ENCODE measurements around the gene OCA2.
"Not testable (repeated sequence)": the region's sequence is repeated elsewhere in the genome, so short reads cannot be mapped to it uniquely, and the experiment has no call there.

Gene OCA2

DNA sequence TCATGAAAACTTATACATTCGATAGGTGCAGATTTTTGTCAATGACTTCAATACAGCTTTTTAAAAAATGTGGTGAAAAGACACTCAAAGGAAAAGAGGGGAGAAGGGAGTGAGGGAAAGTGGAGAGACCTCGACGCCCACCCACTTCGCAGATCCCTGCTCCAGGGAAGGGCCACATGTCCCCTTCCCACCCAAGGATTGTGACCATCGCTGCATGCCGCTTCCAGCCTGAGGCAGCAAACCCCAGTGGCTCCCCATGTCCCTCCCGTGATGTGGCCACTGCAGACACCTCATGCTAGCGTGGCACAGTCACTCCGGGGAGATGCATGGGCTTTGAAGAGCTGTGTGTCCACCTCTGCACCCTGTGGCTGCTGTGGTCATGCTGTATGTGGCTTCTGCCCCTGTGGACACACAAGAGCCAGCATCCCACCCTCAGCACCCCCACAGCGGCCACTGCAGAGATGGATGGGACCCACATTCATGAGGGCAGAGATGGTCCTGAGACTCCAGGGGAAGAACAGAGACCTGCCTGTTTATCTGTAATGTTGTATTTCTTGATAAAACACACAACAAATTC is 230.2 kb downstream of the OCA2 start:
- no peak for ATAC-seq

DNA sequence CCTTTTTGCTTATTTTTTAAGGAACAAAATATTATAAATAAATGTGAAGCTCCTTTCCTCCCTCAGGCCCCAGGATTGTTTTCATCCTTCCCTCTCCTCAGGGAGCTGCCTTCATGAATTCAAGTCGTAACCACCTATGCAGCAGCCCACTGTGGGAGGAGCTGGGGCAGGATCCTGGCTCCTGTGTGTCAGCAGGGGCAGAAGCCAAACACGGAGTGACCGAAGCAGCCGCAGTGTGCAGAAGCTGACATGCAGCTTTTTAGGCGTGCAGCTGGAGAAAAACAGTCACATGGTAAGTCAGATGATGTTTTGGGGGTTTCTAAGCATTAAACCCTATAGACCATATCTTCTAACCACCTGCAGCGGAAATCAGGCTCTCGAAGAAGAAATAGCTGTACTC is 231.3 kb downstream of the OCA2 start:
- ATAC-seq, result no peak

DNA sequence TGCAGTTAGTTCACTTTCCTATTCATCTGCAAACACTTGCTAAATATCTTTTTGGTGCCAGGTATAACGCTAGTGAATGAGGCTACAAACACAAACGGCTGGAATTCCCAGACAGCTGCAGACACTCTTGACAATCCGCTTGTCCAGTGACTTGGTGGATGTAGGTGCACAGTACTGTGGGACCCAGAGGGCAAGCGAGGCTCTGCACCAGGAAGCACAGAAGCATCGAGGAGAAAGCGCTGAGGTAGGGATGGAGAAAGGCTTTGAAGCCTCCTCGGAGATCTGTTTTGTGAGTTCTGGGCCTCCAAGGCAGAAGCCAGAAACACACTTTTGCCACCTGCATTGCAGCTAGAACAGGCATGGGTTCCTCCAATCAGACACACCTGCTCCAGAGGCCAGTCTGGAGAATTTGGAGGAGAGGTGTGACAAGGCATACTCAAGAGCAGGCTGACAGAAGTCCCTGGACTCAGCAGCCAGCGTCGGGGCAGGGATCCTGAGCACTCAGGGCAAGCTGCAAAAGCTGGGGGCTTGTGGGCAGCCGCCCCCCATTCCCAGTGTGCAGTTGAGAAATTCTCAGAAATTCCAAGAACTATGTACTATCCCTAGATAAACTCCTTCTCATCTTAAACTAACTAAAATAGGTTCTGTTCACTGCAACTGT is 232.5 kb downstream of the OCA2 start:
- no peak for ATAC-seq

DNA sequence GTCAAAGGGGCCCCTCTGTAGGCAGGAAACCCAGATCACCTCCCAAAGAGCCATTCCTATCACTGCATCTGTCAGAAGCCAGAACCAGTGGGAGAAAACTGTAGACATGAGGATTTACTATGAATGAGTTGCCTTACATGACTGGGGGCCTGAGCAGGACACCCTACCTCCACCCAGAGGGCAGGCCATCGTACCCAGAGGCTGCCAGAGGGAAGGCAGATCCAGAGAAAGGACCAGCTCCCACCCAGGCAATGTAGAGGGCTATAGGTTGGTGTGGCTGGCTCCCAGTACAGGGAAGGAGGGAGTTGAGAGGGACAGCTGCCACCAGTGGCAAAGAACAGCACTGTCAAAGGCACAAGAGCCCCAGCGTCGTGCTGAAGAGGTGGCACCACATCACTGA is 233.2 kb downstream of the OCA2 start:
- no peak for ATAC-seq

DNA sequence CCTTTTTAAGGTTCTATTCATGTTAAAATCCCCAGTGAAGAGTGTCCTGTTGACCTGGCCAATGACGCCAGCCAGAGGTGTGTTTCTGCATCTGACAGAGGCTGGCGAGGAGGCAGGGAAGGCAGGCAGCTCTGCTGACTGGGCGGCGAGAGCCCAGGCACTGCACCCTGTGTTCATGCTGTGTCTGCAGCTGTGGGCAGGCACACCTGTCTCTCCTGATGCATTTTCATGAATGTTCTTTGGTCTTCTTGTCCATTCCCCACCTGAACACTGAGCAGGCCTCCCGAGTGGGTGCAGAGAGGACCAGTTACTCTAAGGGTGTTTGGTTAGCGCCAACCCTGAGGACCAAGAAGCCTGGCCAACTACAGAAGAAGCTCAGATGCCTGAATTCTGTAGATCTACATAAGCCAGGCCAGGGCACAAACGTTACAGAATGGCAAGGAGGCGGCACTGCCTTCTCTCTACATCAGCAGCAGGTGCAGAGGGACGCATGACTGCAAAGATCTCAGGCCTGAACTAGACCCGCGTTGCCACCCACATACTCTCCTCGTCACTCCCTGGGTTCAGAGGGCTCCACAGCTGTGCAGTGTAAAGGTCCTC is 233.7 kb downstream of the OCA2 start:
- ATAC-seq, result no peak

DNA sequence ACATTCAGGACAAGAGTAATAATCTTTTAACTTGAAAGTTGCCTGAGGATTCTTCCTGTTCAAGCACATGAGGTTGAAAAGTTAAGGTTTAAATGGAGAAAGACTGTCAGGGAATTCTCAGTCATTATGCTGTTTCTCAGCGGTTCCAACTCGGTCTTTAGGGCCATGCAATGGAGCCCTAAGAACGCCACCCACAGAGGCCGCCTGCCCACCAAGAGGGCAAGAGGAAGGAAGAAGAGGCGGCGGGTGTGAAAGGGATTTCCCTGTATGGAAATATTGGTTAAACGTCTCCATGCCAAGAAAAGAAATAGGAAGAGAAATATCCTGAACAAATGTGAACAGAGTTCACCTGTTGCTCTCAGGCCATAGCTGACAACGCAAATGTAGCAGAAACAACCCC is 234.4 kb downstream of the OCA2 start:
- no peak for ATAC-seq

DNA sequence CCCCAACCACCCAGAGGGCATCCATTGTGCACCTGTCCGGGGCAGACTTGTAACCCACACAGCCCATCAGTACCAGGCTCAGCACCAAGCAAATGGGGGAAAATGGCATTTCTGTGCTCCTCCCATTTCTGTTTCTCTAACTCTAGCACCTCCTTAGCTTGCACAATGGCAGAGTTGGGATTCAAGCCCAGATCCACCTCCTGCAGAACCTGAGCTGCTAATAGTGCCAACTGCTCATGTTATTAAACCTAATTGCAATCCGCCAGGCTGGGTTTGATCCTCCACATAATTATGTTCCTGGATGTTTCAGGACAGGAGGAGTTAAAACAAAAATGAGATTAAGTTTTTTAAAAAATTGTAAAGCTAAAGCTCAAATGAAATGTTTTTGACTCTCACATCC is 235.0 kb downstream of the OCA2 start:
- no peak for ATAC-seq

DNA sequence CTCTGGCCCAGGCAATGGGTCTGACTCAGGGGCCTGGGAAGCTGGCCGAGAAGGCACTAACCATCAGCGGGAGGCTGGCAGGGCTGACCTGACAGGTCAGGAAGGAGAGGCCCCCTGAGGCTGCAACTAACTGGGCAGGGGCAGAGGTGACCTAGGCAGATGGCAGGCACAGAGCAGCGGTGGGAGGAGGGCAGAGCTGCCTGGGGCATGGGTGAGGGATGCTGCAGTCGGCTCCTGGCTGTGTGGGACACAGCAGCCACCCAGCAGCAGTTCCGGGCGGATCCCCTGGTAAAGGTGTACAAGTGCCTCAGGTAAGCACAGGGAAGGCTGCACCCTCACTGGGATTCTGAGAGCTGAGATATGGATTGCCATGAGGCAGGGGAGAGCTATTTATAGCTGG is 236.1 kb downstream of the OCA2 start:
- ATAC-seq, result no peak

DNA sequence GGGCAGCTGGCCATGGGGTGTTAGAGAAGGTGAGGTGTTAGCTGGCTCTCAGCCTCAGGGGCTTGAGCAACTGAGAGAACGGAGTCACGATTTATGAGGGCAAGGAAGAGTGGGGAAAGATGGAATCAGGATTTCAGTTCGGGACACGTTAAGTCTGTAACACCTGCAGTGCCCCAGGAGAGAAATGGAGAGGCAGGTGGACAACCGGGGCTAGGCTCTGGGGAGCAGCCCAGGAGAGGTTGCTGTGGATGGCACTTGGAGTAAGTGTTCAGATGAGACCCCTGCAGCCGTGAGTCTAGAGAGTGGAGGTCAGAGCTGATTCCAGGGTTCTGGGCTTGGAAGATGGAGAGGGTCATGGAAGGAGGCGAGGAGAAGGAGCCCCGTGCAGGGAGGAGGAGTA is 237.9 kb downstream of the OCA2 start:
- ATAC-seq, result no peak

DNA sequence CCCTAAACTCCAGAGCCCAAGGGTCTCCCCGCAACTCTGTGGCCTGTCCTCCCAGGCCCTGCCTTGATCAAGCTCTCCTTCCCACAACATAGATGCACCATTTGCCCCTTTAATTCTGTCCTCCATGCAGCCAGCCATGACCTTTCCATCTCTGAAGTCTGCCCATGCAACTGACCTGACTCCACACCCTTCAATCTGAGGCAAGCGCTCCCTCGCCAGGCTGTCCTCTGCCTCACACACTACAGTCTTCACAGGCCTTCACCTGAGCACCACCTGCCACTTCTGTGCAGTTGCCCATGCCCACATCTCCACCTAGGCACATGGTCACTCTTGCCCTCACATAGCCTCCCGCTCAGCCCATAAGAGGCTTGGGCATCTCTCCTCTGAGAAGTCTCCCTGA is 244.0 kb downstream of the OCA2 start:
- ATAC-seq, result no peak

DNA sequence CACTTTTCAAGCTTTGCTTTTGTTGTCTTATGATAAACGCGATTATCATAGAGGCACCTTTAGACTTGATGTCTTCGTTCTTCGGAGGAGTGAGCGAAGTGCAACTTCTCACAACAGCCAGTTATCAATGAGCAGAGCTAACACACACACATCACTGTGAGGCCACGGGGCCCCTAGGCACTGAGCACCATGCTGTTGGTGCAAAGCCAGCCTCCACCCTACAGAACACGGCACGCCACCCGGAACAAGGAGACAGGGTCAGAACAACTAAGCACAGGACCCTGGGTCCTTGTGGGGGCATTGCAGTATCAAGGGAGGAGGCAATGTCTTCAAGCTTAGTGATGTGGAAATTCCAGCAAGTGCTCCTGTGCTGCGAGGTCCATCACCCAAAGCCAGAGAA is 244.5 kb downstream of the OCA2 start:
- ATAC-seq, result no peak

DNA sequence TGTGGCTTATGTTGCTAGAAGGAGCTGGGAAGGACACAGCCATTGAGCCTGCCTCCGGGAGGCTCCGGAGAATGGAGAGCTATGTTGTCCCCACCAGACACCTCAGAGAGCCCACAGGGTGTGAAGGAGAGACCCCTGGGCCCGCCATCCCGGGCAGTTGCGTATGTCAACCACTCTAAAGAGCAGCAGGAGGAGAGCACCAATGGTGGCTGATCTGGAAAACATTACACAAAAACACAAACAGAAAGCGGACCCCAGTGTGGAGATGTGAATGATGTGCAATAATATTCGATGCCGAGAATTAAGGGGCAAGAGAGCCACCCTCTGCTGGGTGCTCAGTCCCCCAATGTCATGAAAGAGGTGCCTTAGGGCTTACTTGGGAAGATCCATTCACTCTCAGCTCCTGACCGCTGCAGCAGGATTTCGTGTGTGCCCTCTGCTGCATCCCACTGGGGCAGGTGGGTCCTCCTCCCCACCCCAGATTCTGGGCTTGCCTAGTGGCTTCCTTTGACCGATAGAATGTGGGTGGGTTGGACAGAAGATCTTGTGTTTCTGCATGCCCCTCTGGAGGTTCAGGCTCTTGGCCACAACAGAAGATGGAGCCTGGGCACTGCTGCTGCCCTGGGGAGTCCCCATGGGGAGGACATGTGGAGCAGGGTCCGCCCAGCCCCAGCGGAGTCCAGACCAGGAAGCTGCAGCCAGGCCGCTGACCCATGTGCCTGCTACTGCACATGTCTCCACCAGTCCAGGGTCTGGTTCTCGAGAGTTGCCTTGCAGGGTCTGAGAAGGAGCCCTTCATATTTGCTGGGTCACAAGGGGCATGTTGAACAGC is 245.3 kb downstream of the OCA2 start:
- no peak for ATAC-seq

DNA sequence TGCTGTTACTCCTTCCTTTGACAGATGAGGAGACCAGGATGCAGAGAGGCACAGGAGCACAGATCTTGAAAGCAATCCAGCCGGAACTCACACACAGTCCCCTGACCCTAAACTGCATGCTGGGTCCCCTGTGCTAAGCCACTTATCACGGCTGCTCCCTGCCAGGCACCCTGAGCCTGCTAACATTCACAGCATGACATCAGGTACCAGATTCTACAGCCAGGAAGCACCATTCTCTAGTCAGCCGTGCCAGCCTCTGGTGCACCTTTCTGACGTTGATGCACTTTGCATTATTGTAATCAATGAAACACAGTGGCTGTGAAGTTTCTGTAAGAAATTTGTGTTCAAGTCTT is 247.3 kb downstream of the OCA2 start:
- no peak for ATAC-seq

DNA sequence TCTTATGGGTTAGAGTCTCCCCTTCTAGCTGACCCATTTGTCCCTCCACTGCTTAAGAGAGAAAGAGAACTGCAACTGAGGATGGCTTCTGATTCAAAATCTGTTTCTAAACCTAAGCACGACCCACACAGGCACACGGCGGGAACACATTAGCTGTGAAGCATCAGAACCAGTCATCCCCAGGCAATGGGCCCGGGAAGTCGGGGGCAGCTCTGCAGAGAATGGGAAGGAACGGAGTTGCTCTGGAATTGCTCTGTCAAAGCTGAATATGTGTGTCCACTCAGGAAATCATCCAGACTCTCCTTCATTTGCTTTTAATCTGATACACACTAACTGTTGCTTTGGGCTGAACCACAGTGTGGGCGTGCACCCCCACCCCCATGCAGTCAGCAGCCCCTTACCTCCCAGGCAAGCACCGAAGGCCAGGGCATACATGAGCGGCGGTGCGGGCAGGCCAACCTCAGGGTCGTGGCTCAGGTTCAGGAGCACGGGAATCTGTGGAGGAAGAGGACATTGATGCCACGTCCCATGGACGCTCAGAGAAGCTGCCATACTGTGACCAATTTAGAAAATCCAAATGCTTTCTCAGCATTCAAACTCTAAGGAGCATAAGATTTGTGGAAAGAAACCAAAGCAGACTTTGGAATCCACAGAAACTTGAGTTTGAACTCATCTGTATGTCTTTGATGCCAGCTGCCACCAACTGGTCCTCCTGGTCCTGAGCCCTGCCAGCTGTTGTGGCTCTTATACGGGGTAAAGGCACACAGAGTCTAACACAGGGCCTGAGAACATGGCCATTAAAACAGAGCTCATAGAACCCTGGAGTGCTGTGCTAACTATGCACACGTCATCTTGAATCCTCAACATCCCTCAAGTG is 247.9 kb downstream of the OCA2 start:
- no peak for ATAC-seq

DNA sequence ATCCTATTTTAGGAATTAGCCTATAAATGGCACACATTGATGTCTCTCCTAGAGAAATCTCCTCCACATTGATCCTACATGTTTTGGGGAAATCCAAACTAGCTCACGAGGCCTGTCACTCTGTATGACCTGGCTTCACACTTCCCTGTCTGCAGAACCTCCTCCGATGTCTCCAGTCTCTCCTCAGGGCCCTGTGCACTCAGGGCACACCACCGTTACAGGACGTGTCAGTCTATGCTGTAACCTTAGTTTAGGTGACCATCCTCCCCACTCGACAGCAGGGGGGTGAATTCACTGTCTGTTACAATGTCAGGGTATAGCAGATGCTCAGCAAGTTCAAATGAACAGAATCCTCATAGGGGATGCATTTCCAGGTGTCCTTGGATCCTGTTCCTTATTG is 249.1 kb downstream of the OCA2 start:
- ATAC-seq, result no peak

DNA sequence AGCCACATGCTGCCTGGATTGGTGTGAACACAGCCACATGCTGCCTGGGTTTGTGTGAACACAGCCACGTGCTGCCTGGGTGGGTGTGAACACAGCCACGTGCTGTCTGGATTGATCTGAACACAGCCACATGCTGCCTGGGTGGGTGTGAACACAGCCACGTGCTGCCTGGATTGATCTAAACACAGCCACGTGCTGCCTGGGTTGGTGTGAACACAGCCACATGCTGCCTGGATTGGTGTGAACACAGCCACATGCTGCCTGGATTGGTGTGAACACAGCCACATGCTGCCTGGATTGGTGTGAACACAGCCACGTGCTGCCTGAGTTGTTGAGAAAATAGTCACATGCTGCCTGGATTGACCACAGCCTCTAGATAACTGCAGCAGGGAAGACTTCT is 250.2 kb downstream of the OCA2 start:
- ATAC-seq, result not testable (repeated sequence)

DNA sequence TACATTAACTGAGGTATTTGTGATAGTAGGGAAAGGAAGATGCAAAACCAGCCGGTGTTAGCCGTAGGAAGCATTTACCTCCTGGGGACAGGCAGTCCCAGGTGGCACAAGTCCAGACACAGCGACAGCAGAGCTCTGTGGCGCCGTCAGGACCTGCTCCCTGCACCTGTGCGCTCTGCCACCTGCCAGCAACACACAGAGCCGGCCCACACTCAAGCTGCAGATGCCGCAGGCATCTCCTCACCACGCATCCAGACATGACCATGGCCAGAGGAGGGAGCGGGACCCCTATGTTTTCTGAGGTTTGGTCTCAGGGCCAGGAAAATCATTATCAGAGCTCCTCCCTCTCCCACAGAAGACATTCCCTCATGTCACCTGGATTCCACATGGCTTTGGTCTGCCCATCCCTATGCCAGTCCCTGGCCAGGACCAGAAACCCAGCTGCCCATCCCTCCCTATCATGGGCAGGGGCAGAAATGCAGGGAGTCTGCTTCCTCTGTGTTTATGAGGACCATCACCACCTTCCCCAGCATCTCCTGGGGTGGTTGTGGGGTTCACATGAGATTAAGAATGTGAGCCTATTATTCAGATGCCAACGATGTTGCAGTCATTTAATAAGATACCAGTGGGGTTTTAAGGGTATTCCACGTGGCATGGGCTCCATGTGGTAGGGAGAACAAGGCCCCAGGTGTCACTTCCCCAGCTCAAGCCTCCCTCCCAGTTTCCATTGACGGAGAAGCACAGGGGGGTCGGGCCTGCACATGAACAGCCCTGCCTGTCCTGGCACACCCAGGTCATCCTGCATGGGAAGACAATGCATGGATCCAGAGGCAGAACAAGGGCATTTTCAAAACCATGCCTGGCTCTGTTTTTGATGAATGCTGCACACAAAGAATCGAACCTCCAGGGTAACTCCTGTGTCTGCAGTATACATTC is 251.1 kb downstream of the OCA2 start:
- no peak for ATAC-seq

DNA sequence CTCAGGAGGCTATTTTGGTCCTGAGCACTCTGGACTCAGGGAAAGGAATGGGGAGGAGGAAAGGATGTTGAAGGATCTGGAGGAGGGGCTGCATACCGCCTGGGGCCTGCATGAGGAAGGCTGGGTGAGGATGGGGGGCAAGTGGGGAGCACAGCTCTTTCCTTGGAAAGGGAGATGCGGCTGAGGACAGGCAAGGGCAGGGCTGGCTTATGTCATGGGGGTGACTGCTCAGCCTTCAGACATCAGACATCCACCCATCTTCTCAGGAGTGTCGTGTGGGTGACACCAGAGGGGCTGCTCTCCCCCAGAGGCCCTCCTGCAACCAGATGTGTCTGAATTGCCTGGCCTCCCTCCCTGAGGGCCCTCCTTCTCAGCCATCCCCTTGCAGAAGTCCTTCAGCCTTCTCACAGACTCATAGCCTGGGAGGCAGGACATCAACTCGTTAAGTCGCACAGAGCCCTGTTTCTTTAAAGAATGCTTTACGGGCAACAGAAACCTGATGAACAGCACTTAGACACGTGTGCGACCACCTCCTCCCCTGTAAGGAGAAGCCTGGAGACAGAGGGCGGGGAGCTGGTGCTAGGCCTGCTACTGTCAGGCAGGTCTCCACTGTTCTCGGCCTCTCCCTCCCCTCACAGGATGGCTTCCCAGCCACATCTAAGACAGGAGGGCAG is 252.3 kb downstream of the OCA2 start:
- ATAC-seq, result no peak

DNA sequence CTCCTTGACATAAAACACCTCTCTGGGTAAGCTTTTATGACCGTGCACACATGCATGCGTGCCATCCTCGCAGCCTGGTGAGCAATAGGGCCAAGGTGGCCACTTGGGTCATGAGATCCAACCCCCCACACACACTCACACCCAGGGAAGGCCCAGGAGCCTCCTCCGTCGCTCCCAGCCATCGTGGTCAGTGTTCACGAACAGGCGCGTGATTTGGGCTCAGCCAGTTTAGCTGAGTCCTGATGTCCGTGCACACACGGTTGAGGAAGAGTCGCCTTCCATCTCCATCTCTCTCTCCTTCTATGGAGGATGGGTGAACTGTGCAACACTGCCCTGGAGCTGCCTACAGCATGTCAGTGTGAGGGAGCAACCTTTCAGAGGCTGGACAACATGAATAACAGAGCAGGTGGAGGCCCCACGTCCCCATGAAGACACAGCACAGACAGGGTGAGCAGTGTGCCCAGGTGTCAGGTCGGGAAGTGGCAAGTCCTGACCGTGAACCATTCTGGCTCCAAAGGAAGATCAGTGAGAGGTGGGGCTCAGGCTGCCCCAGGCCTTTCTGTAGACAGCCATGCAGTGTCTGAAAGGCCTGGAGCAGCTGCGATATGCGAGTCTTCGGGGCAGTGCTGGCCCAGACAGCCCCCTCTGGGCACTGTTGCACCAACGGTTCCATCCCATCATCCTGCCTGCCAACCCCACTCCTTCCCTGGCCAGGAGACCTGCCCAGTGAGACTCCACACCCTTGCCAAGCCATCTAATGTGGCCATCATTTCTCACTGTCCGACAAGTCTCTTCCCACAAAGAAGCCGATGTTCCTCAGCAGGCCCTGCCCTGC is 253.4 kb downstream of the OCA2 start:
- no peak for ATAC-seq

DNA sequence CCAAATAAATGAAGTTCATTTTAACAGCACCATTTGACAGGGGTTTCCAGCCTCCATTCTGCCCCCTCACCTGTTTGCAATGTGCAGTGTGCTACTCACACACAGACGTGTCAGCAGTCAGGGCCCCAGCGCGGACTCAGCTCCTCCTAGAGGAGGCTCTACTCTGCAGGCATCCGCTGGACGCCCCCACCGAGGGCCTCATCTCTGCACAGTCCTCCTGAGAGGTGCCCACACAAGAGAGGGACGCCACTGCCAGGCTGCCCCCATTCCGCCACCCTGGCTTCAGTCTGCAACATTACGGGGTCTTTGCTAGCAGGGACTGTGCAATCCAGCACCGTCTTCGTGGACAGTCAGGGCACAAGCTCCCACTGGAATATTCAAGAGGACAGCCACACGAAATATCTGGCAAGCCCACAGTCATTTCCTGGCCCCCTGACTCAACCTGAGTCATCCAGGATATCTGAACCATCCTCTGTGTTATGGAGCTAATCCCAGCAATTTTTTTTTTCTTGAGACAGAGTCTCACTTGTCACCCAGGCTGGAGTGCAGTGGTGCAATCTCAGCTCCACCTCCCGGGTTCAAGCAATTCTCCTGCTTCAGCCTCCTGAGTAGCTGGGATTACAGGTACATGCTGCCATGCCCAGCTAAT is 255.0 kb downstream of the OCA2 start:
- no peak for ATAC-seq

Measured in activated CD4-positive, CD25-positive, alpha-beta regulatory T cell treated with anti-CD3 and anti-CD28 coated beads, Interleukin-2, amount 50 U/mL, for 24 hours (primary cell).